Gastrocnemius medialis (tissue), 4 donors: ENCODE data around the gene MSI2.

Experiments
- POLR2A ChIP-seq, 2 donors: fragments of 450-650 bp; IDR thresholded peaks; one replicate each; pipeline ENCODE4 v1.6.1; 2017; ENCODE audit warnings: antibody characterized with exemption in 2 of 2, mild to moderate bottlenecking in 2 of 2, moderate library complexity in 2 of 2
- TF ChIP-seq, protein P1 (sequence below), 5 experiments: fragments of 450-650 bp in 3 of 5; fragments of 200-600 bp in 2 of 5; sonication (generic) in 2 of 5; IDR thresholded peaks in 4 of 5; conservative IDR thresholded peaks in 1 of 5; 1 replicate in 4 of 5; 2 replicates in 1 of 5; pipeline ENCODE4 v1.5.1; 2016 to 2019; ENCODE audit warnings: antibody characterized with exemption in 5 of 5, mild to moderate bottlenecking in 3 of 5, moderate library complexity in 3 of 5

- TF ChIP-seq, protein P1, sequence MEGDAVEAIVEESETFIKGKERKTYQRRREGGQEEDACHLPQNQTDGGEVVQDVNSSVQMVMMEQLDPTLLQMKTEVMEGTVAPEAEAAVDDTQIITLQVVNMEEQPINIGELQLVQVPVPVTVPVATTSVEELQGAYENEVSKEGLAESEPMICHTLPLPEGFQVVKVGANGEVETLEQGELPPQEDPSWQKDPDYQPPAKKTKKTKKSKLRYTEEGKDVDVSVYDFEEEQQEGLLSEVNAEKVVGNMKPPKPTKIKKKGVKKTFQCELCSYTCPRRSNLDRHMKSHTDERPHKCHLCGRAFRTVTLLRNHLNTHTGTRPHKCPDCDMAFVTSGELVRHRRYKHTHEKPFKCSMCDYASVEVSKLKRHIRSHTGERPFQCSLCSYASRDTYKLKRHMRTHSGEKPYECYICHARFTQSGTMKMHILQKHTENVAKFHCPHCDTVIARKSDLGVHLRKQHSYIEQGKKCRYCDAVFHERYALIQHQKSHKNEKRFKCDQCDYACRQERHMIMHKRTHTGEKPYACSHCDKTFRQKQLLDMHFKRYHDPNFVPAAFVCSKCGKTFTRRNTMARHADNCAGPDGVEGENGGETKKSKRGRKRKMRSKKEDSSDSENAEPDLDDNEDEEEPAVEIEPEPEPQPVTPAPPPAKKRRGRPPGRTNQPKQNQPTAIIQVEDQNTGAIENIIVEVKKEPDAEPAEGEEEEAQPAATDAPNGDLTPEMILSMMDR (IDR thresholded peaks at IDR 0.05 in 4 of 5, conservative IDR thresholded peaks at IDR 0.05 in 1 of 5): no peak
- TF ChIP-seq POLR2A (IDR thresholded peaks at IDR 0.05): no peak
Observed at GRCh38 chr17:57498443-57498842, 242.1 kb downstream of the MSI2 start.
